Urinary bladder (tissue), 4 donors: ENCODE results near the gene SQOR. TPM values are rescaled to one million over a fixed set of nuclear protein-coding genes. Genes with fewer than 3 reads are reported as not detected.
A peak's percentile ranks its signal among the peaks of the same experiment; 100 is the strongest.

ENCODE experiments used
- DNase-seq: peaks from one replicate; pipeline ENCODE4 v3.0.0-alpha.2; 2015; ENCODE audit errors: extremely low spot score
- H3K27ac ChIP-seq: one replicate; pipeline ENCODE4 v1.5.1; 2013; ENCODE audit warnings: low read depth, mild to moderate bottlenecking, moderate library complexity
- H3K36me3 ChIP-seq: one replicate; pipeline ENCODE4 v1.6.1; 2013; ENCODE audit warnings: mild to moderate bottlenecking, moderate library complexity; ENCODE audit not compliant: insufficient read depth
- H3K4me1 ChIP-seq: one replicate; pipeline ENCODE4 v1.6.1; 2013; ENCODE audit warnings: mild to moderate bottlenecking, moderate library complexity; ENCODE audit not compliant: insufficient read depth
- H3K4me3 ChIP-seq: one replicate; pipeline ENCODE4 v1.5.1; 2013; ENCODE audit warnings: low read depth, low read length
- WGBS: extraction: QIAGEN DNeasy Blood & Tissue Kit; methylation state at CpG from one replicate; pipeline ENCODE4 v1.1.7; 2013; 5-methylcytosine and 5-hydroxymethylcytosine counted together
- polyA plus RNA-seq: library from polyadenylated mRNA; stranded (reverse); fragments of 200-250 nt; gene quantifications from one replicate; pipeline ENCODE4 v1.2.3, GENCODE V29; 2013
- total RNA-seq: library from RNA; depleted of rRNA; stranded (reverse); fragments of >200 nt; gene quantifications from one replicate; pipeline ENCODE4 v1.2.3, GENCODE V29; 2014
- donor health status: healthy with polysubstance abuse.
- donor health status: healthy.

The SQOR gene
- total RNA-seq (28.7 TPM), polyA plus RNA-seq (50.7 TPM)

DNA sequence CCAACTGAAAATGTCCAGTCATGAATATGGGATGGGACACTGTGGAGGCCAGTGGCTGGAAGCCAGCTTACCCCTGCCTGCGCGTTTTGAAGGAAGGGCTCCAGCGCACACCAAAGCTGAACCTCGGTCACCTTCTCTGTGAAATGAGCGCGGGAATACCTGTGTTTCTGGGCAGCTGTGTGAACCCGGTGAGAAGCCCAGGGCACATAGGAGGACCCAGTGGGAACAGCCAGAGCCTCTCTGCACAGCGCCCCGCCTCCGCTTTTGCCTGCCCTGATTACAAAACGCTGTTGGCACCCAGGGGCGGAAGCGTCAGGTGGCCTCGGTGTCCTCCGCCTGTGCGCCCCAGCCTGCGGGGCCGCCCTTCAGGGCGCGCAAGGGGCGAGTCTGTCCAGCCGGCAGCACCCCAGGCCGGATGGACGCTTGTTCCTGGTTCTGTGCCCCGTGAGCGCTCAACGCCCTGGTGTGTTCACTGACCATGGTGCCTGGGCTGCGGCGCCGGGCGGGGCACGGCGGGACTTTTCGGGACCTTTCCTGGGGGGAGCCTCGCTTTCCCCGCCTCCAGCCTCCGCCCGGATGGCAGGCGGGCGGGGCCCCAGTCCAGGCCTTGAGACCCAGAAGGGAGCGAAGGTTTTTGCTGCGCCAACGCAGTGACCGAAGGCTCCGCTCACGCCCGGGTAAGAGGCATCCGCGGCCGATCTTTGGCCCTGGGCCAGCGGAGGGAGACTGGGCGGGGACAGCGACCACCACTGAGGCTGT is at the start of gene SQOR:
SQOR (plus strand) TSS at position 598 of the 759 bp plus-strand sequence. CDS start 23,895 bp downstream, outside the sequence.
- H3K27ac ChIP-seq = peak within 1 kb of the TSS; percentile 86
- no peak for DNase-seq
- no peaks in the 10 kb centered on the region for H3K36me3 ChIP-seq
- peak within 1 kb of the TSS; percentile 50 for H3K4me3 ChIP-seq
- no peaks in the 10 kb centered on the region for H3K4me1 ChIP-seq
- 3% methylated on average over 53 of the region's 53 CpGs for WGBS

DNA sequence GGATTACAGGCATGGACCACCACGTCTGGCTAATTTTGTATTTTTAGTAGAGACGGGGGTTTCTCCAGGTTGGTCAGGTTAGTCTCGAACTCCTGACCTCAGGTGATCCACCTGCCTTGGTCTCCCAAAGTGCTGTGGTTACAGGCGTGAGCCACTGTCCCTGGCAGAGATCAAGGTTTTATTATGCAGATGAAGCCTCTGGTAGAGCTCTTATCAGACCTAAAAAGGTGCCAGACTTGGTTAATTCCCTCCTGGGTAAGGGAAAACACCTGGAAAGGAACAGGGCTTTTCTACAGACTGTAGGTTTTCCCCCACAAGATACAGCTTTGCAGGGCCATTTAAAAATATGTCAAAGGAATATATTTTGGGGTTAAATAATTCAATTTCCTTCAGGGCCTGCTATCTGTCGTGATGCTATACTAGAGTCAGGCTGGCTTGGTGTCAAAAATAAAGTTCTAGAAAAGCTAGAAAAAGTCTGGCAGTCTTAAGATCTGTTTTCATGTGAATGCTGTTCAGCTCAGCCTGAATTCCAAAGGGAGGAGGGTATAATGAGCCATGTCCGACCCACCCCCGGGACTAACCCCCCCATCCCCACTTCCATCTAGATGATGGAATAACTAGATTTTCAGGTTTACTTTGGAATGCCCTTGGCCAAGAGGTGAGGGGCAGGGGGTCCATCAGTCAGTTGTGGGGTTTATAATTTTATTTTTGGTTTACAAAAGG is 49.6 kb upstream of the SQOR start:
- Histone ChIP-seq H3K4me3 (no peak overlapping the region), H3K27ac (no peak overlapping the region), H3K4me1 (peaks cover 4% of the 10 kb centered on the region), H3K36me3 (no peaks in the 10 kb centered on the region)
- no peak for DNase-seq
- 70% methylated on average over 7 of the region's 7 CpGs for WGBS

DNA sequence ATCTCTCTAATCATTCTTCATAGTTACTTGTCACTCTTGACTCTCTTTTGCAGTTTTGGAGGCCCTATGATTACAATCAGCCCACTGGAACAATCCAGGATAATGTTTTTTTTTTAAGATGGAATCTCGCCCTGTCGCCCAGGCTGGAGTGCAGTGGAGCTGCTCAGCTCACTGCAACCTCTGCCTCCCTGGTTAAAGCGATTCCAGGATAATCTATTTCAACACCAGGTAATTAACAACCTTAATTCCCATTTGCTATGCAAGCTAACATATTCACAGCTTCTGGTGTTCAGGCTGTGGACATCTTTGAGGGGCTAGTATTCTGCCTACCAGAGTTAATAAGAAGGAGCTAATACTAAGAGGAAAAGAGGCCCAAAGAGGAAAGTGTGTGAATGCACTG is 48.7 kb upstream of the SQOR start:
- peaks cover 4% of the 10 kb centered on the region for H3K4me1 ChIP-seq
- peak overlapping the region; percentile 79 for H3K4me3 ChIP-seq
- WGBS = 67% methylated on average over 3 of the region's 3 CpGs
- DNase-seq = no peak
- no peak overlapping the region for H3K27ac ChIP-seq
- no peaks in the 10 kb centered on the region for H3K36me3 ChIP-seq

DNA sequence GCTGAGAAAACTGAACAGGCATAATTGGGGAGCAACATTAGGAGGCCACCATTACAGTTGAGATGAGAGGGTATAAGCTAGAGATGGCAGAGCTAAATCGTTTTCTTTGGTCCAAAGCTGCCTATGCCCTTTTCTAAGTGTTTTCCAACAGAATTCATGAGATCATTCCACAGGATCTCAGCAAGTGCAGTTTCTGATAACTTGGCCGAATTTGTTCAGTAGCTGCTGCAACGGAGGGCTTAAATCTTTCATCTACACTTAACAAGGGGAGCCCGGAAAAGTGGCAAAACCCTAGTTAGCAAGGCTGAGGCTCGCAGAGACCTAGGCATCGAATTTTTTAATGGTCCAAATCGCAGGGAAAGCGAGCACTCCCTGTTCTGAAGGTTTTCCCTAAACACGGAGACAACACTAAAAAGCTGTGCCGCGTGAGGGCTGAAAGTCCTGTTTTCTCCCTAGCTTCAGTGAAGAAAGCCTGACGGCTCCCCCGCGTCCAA is 48.2 kb upstream of the SQOR start:
- Histone ChIP-seq H3K4me1 (peaks cover 4% of the 10 kb centered on the region), H3K27ac (peak overlapping the region; percentile 98), H3K36me3 (no peaks in the 10 kb centered on the region), H3K4me3 (peak overlapping the region; percentile 79)
- peak; percentile 28 for DNase-seq
- 2% methylated on average over 14 of the region's 14 CpGs for WGBS

DNA sequence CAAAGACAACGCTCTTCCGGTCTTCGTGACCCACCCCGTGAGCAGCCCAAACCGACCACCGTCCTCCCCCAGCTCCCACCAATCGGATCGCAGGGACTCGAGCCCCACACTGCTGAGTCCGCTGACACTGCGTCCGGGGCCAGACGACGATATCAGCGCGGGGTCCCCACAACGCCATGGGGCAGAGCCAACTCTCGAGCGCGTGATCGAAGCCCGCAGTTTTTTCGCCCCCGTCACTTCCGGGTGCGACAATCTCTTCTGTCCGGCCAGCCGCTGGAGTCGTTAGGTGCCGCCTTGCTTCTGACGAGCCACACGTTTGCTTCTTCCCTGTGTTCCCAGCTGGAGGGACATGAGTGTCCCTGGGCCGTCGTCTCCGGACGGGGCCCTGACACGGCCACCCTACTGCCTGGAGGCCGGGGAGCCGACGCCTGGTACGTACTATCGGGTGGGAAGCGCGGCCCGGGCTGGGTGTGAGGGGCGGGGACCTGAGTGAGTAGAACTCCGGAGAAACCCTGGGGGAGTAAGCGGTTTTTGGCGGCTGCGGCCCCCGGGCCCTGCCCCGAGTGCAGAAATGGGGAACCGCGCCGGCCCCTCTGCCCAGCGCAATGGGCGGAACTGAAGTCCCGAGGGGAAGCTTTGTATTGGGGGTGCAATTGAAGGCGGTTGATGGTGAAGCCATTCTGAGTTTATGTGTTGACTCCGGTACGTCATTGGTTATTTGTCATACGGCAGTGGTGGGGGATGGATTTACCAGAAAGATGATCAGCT is 47.5 kb upstream of the SQOR start, which contains the start of gene BLOC1S6:
BLOC1S6 (plus strand) TSS at position 285 of the 768 bp plus-strand sequence; CDS start at position 350, 65 bp downstream.
- WGBS = under 1% methylated on average over 62 of the region's 62 CpGs
- peaks cover 4% of the 10 kb centered on the region for H3K4me1 ChIP-seq
- H3K36me3 ChIP-seq = no peaks in the 10 kb centered on the region
- H3K4me3 ChIP-seq = peak within 1 kb of the TSS; percentile 79
- peak; percentile 92 for DNase-seq
- peak within 1 kb of the TSS; percentile 98 for H3K27ac ChIP-seq

DNA sequence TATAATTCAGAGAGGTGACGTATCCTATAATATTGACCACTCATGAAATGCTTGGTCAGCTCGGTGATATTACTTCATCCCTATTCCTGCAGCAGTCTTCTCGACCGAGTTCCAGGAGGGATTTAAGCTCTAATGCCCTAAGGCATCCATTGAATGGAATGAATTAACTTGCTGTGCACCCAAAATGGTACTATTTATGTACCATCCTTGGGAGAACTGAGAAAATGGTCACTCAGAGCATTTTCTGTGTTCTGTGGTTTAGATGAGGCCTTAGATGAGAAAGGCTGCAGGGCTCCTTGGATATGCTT is 47.0 kb upstream of the SQOR start:
- no peak for DNase-seq
- WGBS = 0% methylated on average over 4 of the region's 4 CpGs
- H3K4me1 ChIP-seq = peaks cover 4% of the 10 kb centered on the region
- peak overlapping the region; percentile 79 for H3K4me3 ChIP-seq
- no peaks in the 10 kb centered on the region for H3K36me3 ChIP-seq
- H3K27ac ChIP-seq = peak overlapping the region; percentile 82

DNA sequence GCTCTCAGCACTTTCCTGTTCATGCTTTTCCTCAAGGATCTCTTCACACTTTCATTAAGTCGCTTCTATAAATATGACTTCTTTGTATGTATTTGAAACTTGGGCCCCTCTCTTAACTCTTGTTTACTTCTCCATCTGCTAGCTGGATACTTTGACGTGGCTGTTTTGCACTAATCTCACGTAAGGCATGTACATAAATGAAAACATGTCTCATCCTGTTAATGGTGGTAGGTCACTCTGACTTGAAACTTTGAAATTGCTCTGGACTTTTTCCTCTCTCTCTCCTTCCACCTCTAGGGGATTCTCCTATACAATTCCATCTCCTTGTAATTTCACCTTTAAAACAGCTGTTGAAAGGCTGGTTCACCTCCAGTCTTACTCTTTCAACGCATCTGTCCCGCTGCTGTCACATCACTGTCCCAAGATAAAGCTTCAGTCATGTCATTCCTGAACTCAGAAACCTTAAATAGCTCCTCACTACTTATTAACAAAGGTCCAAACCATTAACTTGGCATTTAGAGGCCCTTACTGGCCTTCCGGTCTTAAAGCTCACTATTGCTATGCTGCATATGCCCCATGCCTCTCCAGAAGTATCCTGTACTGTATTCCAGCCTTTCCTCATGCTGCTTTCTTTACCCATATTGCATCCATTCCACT is 46.5 kb upstream of the SQOR start:
- H3K36me3 ChIP-seq = no peaks in the 10 kb centered on the region
- peak overlapping the region; percentile 79 for H3K4me3 ChIP-seq
- H3K4me1 ChIP-seq = peaks cover 4% of the 10 kb centered on the region
- peak; percentile 33 for DNase-seq
- H3K27ac ChIP-seq = no peak overlapping the region
- 28% methylated on average over 6 of the region's 6 CpGs for WGBS

DNA sequence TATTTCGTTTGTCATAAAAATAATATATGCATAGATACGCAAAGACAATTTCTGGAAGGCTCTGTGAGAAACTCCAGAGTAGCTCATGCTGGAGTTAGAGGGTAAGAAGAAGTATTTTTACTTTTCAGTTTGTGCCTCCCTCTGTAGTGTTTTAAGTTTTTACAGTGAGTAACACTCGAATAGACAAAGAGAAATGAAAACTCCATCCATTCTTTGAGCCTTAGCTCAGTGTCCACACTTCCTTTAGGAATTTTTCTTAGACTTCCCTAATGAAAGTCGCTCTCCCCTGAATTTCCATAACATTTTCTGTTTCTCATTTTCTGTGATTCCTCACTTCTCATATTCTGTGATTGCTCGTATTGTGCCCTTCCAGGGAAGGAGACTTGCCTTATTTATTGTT is 45.6 kb upstream of the SQOR start:
- Histone ChIP-seq H3K27ac (no peak overlapping the region), H3K4me1 (peaks cover 4% of the 10 kb centered on the region), H3K36me3 (no peaks in the 10 kb centered on the region), H3K4me3 (no peak overlapping the region)
- DNase-seq = no peak
- WGBS = 76% methylated on average over 5 of the region's 5 CpGs

DNA sequence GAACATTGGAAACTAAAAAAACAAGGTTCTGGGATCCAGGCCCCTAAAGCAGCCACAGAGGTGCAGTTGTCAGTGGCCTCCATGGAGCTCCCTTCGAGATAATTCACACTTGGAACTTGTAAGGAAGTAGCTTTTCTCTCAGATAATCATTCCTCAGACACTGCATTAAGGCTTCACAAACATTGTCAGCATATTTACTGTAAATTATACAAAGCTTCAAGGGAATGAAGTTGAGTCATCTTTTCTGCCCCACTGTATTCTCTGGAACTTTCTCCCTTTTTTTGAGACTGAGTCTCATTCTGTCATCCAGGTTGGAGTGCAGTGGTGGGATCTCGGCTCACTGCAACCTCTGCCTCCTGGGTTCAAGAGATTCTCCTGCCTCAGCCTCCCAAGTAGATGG is 40.5 kb upstream of the SQOR start:
- 89% methylated on average over 2 of the region's 2 CpGs for WGBS
- H3K36me3 ChIP-seq = peaks cover 2% of the 10 kb centered on the region
- H3K4me3 ChIP-seq = no peak overlapping the region
- no peak overlapping the region for H3K27ac ChIP-seq
- no peak for DNase-seq
- H3K4me1 ChIP-seq = peaks cover under 1% of the 10 kb centered on the region

DNA sequence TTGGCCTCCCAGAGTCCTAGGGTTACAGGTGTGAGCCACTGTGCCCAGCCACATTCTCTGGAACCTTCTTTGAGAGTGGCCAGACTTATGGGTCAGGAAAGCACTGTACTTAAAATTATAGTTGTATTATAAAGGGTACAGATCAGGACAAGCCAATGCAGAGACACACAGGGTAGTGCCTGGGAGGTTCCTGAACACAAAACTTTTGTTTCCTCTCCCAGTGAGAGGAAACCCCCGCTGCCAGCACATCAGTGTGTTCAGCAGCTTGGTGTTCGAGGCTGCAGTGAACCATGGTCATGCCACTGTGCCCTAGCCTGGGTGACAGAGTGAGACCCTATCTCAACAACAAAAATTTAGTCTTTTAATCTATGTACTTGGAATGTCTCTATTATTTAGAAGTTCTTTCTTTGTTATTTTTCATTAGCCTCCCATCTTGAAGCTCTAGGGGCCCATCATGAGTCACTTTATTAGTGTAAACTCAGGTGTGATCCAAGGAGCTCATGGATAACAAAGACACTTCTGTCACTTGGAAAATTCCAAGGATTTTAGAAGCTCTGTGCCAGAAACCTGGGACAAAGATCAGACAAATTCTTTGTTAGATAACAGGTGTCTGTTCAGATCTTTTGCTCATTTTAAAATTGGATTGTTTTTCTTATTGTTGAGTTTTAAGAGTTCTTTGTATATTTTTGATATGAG is 39.8 kb upstream of the SQOR start:
- no peak for DNase-seq
- 93% methylated on average over 2 of the region's 2 CpGs for WGBS
- H3K27ac ChIP-seq = no peak overlapping the region

DNA sequence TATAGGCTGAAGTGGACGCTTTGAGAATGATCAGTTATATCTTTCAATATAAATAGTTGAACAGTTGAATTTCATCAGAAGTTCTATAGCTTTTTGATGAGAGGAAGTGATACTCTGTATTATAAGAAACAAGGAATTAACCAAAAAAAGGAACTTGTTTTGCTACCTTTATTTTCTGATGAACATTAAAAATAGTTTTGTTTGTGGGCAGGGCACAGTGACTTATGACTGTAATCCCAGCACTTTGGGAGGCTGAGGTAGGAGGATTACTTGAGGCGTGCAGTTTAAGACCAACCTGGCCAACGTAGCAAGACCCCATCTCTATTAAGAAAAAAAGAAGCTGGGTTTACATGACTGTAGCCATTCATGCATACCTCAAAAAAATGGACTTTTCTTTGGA is 30.9 kb upstream of the SQOR start:
- 92% methylated on average over 3 of the region's 3 CpGs for WGBS
- Histone ChIP-seq H3K27ac (no peak overlapping the region), H3K4me3 (no peak overlapping the region), H3K36me3 (peaks cover 2% of the 10 kb centered on the region), H3K4me1 (no peaks in the 10 kb centered on the region)
- DNase-seq = no peak

More for the DNA sequence above, 39.8 kb upstream of the SQOR start:
- Histone ChIP-seq H3K4me3 (no peak overlapping the region), H3K36me3 (peaks cover 2% of the 10 kb centered on the region), H3K4me1 (no peaks in the 10 kb centered on the region)

DNA sequence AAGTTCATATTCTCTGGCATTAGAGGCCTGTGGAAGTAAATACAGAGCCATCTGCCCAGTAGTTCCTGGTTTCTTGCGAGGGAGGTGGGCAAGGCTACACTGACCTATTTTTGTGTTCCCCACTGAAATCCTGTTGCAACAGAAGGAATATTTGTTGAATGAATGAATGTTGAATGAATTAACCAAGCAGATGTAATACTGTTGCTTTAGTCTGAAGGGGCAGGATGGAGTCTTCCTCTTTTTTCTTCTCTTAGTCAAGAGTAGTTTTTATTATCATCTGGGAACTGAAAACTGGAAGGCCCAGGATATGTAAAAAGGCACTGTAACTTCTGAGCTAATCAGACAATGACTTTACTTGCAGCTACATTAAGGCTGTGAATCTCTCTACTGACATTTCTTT is 30.5 kb upstream of the SQOR start:
- H3K4me1 ChIP-seq = no peaks in the 10 kb centered on the region
- H3K36me3 ChIP-seq = peaks cover 2% of the 10 kb centered on the region
- no peak overlapping the region for H3K27ac ChIP-seq
- no peak for DNase-seq
- WGBS = 93% methylated on average over 1 of the region's 1 CpG
- H3K4me3 ChIP-seq = no peak overlapping the region

DNA sequence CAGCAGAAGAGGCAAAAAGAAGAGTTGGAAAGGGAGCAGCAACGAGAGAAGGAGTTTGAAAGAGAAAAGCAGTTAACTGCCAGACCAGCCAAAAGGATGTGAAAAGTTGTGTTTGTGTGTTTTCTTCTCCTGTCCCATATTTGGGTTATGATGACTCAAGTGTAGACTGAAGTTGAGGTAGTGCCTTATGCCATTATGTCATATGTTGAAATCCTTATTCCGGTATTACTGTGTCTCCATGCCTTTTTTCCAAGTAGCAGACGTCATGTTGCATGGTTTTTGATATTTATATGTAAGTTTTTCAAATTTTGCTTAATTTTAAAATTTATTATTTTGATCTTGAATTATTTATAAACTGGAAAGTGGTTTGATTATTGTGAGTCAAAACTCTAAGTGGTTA is 28.4 kb upstream of the SQOR start:
- Histone ChIP-seq H3K36me3 (peaks cover 2% of the 10 kb centered on the region), H3K27ac (no peak overlapping the region), H3K4me3 (no peak overlapping the region), H3K4me1 (no peaks in the 10 kb centered on the region)
- DNase-seq = no peak
- WGBS = 83% methylated on average over 3 of the region's 3 CpGs
